Prostate gland (tissue), 2 donors: ENCODE results near the gene RGL1. TPM values are rescaled to one million over a fixed set of nuclear protein-coding genes. Genes with fewer than 3 reads are reported as not detected.

ENCODE experiments used
- DNase-seq: peaks from one replicate; pipeline ENCODE4 v3.0.0-alpha.2; 2019; ENCODE audit warnings: low spot score
- H3K27ac ChIP-seq, 2 donors: fragments of 200-600 bp; sonication (generic); 2 replicates each; pipeline ENCODE4 v1.5.1; 2017 to 2019
- H3K27me3 ChIP-seq: fragments of 200-600 bp; sonication (generic); replicated peaks from 2 replicates; pipeline ENCODE4 v1.5.1; 2019; ENCODE audit not compliant: insufficient read depth
- H3K36me3 ChIP-seq, 2 donors: fragments of 200-600 bp; sonication (generic); 1 replicate in 1 of 2; 2 replicates in 1 of 2; pipeline versions ENCODE4 v1.5.1 to v1.8.1; 2017 to 2019
- H3K4me1 ChIP-seq: fragments of 200-600 bp; sonication (generic); replicated peaks from 2 replicates; pipeline ENCODE4 v1.5.1; 2019
- H3K4me3 ChIP-seq, 2 donors: fragments of 200-600 bp; sonication (generic); 2 replicates each; pipeline ENCODE4 v1.5.1; 2017 to 2019
- H3K9me3 ChIP-seq: fragments of 200-600 bp; sonication (generic); 2 replicates; pipeline ENCODE4 v1.5.1; 2017
- CTCF ChIP-seq, 4 experiments: fragments of 200-600 bp in 2 of 4; fragments of 450-650 bp in 2 of 4; sonication (generic) in 2 of 4; IDR thresholded peaks; 1 replicate in 3 of 4; 2 replicates in 1 of 4; pipeline ENCODE4 v1.5.1; 2016 to 2019; ENCODE audit warnings: antibody characterized with exemption in 4 of 4, mild to moderate bottlenecking in 2 of 4, moderate library complexity in 2 of 4
- POLR2A ChIP-seq: fragments of 450-650 bp; IDR thresholded peaks from one replicate; pipeline ENCODE4 v1.6.1; 2016; ENCODE audit warnings: antibody characterized with exemption, mild to moderate bottlenecking
- POLR2AphosphoS5 ChIP-seq: sonication (generic); formaldehyde crosslinking; IDR thresholded peaks from one replicate; pipeline ENCODE4 v1.6.1; 2017; ENCODE audit warnings: antibody characterized with exemption
- WGBS: methylation state at CpG from one replicate; pipeline ENCODE4 v1.1.5; 2018; 5-methylcytosine and 5-hydroxymethylcytosine counted together
- intact Hi-C: fragments of 100-400 bp; cut with DNase I; formaldehyde crosslinking; loops from one replicate; pipeline ENCODE4 v1.14.2; 2022
- total RNA-seq, 2 donors: library from RNA; depleted of rRNA; stranded (reverse); fragments of >200 nt; gene quantifications; one replicate each; pipeline ENCODE4 v1.1.0, GENCODE V29; 2016

RGL1 gene
- total RNA-seq, 2 donors from 2014 or later, result 11.1 to 49.6 TPM

GRCh38 chr1:183915625-183916510 lies 110.9 kb downstream of the RGL1 start:
- intact Hi-C loops, result loop anchor here (1.0 to 10.0 kb wide), 2 partner anchors 261 to 441 kb away; partner anchors contain the start of gene SMG7
- Histone ChIP-seq H3K36me3 (no peaks in the 10 kb centered on the region), H3K27me3 (no peaks in the 10 kb centered on the region)

GRCh38 chr1:183916574-183916973 lies 111.7 kb downstream of the RGL1 start:
- Histone ChIP-seq H3K36me3 (no peaks in the 10 kb centered on the region), H3K4me3 (no peak overlapping the region), H3K27ac (no peak overlapping the region), H3K27me3 (no peaks in the 10 kb centered on the region), H3K4me1 (peaks cover 4% of the 10 kb centered on the region), H3K9me3 (no peaks in the 10 kb centered on the region)
- WGBS, result 95% methylated on average over 8 of the region's 8 CpGs
- intact Hi-C loops, result loop anchor here (1.0 to 10.0 kb wide), 2 partner anchors 261 to 442 kb away; partner anchors contain the start of gene SMG7
- DNase-seq, result no peak
- TF ChIP-seq CTCF (IDR thresholded peaks at IDR 0.05), result no peak
- TF ChIP-seq POLR2AphosphoS5, result no peak
- TF ChIP-seq POLR2A, result no peak

More at GRCh38 chr1:183915625-183916510, 110.9 kb downstream of the RGL1 start:
- peak; percentile 70 for DNase-seq
- Histone ChIP-seq H3K9me3 (no peaks in the 10 kb centered on the region), H3K4me1 (peaks cover 4% of the 10 kb centered on the region), H3K4me3 (no peak overlapping the region), H3K27ac (peak overlapping the region; percentile 25 to 44)
- 17% methylated on average over 10 of the region's 10 CpGs for WGBS
- peak; percentile 66 for TF ChIP-seq POLR2AphosphoS5
- no peak for TF ChIP-seq POLR2A
- TF ChIP-seq CTCF (IDR thresholded peaks at IDR 0.05), result peak; percentile 69 to 96 (median 90)

- intact Hi-C loops, result loop anchor here (10.0 kb wide), 1 partner anchor 444 kb away; the partner anchor contains the start of gene SMG7
- Histone ChIP-seq H3K4me3 (no peak overlapping the region), H3K27me3 (no peaks in the 10 kb centered on the region), H3K9me3 (no peaks in the 10 kb centered on the region), H3K36me3 (peaks cover 0 to 7% of the 10 kb centered on the region in 2 donors), H3K27ac (no peak overlapping the region), H3K4me1 (peaks cover 4% of the 10 kb centered on the region)
- DNase-seq, result no peak
- TF ChIP-seq POLR2AphosphoS5 (no peak), CTCF (IDR thresholded peaks at IDR 0.05) (no peak), POLR2A (no peak)
- 55% methylated on average over 6 of the region's 6 CpGs for WGBS
These were observed 113.7 kb downstream of the RGL1 start for GRCh38 chr1:183918589-183918988.

GRCh38 chr1:183920651-183921050 lies 115.7 kb downstream of the RGL1 start:
- WGBS, result 67% methylated on average over 3 of the region's 3 CpGs
- no peak overlapping the region for H3K4me3 ChIP-seq
- H3K27ac ChIP-seq, result no peak overlapping the region
- no peaks in the 10 kb centered on the region for H3K27me3 ChIP-seq
- H3K4me1 ChIP-seq, result peaks cover 2% of the 10 kb centered on the region
- intact Hi-C loops, result no loop called here
- no peaks in the 10 kb centered on the region for H3K9me3 ChIP-seq
- H3K36me3 ChIP-seq, result peaks cover 0 to 7% of the 10 kb centered on the region in 2 donors
- DNase-seq, result no peak
- TF ChIP-seq POLR2AphosphoS5 (no peak), POLR2A (no peak), CTCF (IDR thresholded peaks at IDR 0.05) (no peak)
